Osteocyte (in vitro differentiated cells): ENCODE measurements around the gene MFSD6. TPM values are rescaled to one million over a fixed set of nuclear protein-coding genes. Genes with fewer than 3 reads are reported as not detected.

Experiments
- DNase-seq: peaks from one replicate; pipeline ENCODE4 v3.0.0; 2021; ENCODE audit warnings: mixed read lengths; ENCODE audit not compliant: unreplicated experiment; ENCODE audit errors: extremely low spot score
- H3K27ac Mint-ChIP-seq: one replicate; pipeline ENCODE4 v1.8.0; 2021; ENCODE audit warnings: mild to moderate bottlenecking, mixed read lengths; ENCODE audit not compliant: unreplicated experiment
- H3K27me3 Mint-ChIP-seq: one replicate; pipeline ENCODE4 v1.8.0; 2021; ENCODE audit warnings: mixed read lengths; ENCODE audit not compliant: unreplicated experiment
- H3K36me3 Mint-ChIP-seq: one replicate; pipeline ENCODE4 v1.8.0; 2021; ENCODE audit warnings: mixed read lengths; ENCODE audit not compliant: unreplicated experiment
- H3K4me1 Mint-ChIP-seq: one replicate; pipeline ENCODE4 v1.8.0; 2021; ENCODE audit warnings: mixed read lengths; ENCODE audit not compliant: unreplicated experiment
- H3K4me3 Mint-ChIP-seq: one replicate; pipeline ENCODE4 v1.8.0; 2021; ENCODE audit warnings: mild to moderate bottlenecking, moderate library complexity, mixed read lengths; ENCODE audit not compliant: unreplicated experiment
- H3K9me3 Mint-ChIP-seq: one replicate; pipeline ENCODE4 v1.8.0; 2021; ENCODE audit warnings: mixed read lengths; ENCODE audit not compliant: unreplicated experiment
- total RNA-seq: library from RNA; stranded (reverse); gene quantifications from 2 replicates; pipeline ENCODE4 v1.2.1, GENCODE V29; 2021
- TF ChIP-seq, protein P1 (sequence below): fragments of 200-600 bp; sonication (generic); IDR thresholded peaks from 2 replicates; pipeline ENCODE4 v1.5.0; 2021; ENCODE audit warnings: antibody characterized with exemption, mild to moderate bottlenecking, moderate library complexity

The MFSD6 gene
- total RNA-seq, 1 donor from 2014 or later: 12.1 TPM

DNA sequence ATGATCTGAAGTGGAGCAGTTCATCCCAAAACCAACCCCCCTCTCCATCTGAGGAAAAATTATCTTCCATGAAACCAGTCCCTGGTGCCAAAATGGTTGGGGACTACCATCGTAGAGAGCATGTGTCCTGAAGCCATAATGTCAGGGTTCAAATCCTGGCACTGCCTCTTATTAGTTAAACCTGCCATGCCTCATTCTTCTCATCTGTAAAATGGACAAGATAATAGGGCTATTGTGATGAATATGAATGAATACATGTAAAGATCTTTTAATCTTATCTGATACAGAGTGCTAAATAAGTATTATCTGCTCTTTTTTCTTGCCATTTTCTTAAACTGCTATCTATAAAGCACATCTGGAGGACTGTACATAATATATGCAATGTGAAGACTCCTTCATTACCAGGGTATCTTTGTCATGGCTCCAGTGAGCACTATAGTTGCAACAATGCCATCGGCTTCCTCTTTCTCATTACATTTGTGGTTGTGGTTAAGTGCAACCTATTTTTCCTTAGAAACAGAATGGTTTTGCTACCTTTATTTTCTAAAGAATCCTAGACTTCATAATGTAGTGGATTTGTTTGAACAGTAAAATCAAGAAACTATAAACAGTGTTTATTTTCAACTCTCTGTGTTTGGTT is 27.0 kb downstream of the MFSD6 start:
- peaks cover 2% of the 10 kb centered on the region for H3K4me1 Mint-ChIP-seq
- DNase-seq: no peak
- TF ChIP-seq, protein P1, sequence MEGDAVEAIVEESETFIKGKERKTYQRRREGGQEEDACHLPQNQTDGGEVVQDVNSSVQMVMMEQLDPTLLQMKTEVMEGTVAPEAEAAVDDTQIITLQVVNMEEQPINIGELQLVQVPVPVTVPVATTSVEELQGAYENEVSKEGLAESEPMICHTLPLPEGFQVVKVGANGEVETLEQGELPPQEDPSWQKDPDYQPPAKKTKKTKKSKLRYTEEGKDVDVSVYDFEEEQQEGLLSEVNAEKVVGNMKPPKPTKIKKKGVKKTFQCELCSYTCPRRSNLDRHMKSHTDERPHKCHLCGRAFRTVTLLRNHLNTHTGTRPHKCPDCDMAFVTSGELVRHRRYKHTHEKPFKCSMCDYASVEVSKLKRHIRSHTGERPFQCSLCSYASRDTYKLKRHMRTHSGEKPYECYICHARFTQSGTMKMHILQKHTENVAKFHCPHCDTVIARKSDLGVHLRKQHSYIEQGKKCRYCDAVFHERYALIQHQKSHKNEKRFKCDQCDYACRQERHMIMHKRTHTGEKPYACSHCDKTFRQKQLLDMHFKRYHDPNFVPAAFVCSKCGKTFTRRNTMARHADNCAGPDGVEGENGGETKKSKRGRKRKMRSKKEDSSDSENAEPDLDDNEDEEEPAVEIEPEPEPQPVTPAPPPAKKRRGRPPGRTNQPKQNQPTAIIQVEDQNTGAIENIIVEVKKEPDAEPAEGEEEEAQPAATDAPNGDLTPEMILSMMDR: no peak
- H3K4me3 Mint-ChIP-seq: no peak overlapping the region
- no peaks in the 10 kb centered on the region for H3K27me3 Mint-ChIP-seq
- H3K27ac Mint-ChIP-seq: no peak overlapping the region
- H3K9me3 Mint-ChIP-seq: no peaks in the 10 kb centered on the region
- H3K36me3 Mint-ChIP-seq: peaks cover 10% of the 10 kb centered on the region

DNA sequence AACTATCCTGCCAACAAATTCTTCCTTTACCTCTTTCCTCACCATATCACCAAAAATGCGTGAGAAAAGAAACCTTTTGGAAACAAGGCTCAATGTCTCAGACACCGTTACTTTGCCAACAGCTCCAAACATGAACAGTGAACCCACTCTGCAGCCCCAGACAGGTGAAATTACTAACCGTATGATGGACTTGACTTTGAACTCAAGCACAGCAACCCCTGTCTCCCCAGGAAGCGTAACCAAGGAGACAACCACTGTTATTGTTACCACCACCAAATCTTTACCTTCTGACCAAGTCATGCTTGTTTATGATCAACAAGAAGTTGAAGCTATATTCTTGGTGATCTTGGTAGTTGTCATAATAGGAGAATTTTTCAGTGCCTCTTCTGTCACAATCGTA is 28.4 kb downstream of the MFSD6 start:
- H3K27ac Mint-ChIP-seq: no peak overlapping the region
- no peak for DNase-seq
- no peaks in the 10 kb centered on the region for H3K9me3 Mint-ChIP-seq
- H3K27me3 Mint-ChIP-seq: no peaks in the 10 kb centered on the region
- H3K4me3 Mint-ChIP-seq: no peak overlapping the region
- peaks cover 10% of the 10 kb centered on the region for H3K36me3 Mint-ChIP-seq
- TF ChIP-seq, protein P1: no peak
- peaks cover 2% of the 10 kb centered on the region for H3K4me1 Mint-ChIP-seq

DNA sequence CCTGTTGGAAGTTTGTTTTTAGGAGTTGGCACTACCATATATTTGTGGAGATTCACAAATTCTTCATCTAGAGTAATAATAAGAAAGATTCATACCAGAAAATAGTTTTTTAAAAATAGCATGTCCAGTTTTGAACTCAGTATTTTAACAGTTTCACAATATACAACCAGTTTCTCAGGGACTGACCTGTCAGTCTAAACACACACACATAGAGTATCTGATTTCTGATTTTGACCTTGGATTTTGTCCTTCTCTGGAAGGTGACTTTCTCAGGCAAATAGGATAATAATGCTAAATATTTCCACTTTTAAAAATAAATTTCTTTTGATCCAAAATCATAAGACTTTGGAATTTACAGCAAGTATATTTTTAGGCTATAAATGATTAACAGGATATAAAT is 32.0 kb downstream of the MFSD6 start:
- no peak for DNase-seq
- H3K27me3 Mint-ChIP-seq: no peaks in the 10 kb centered on the region
- peaks cover 10% of the 10 kb centered on the region for H3K36me3 Mint-ChIP-seq
- no peak overlapping the region for H3K4me3 Mint-ChIP-seq
- H3K4me1 Mint-ChIP-seq: peaks cover 4% of the 10 kb centered on the region
- no peak overlapping the region for H3K27ac Mint-ChIP-seq
- TF ChIP-seq, protein P1: no peak
- H3K9me3 Mint-ChIP-seq: no peaks in the 10 kb centered on the region

DNA sequence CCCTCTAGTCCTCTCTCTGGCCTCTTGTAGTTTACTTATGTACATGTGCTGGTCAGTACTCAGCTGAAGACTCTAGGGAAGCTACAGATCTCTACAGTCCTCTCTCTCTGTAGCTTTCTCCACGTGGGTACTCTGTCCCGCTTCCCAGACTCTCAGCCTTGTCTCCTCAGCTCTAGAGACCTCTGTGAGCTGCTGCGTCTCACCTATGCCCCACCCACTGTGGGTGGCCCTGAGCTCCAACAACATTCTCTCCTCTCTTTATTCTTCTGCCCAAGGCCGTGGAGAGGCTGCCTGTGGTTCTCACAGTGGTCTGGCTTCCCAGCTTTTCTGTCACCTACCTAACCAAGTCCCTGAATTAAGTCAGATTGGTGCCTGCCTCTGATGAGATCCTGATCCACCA is 33.4 kb downstream of the MFSD6 start:
- H3K27ac Mint-ChIP-seq: no peak overlapping the region
- TF ChIP-seq, protein P1: no peak
- no peaks in the 10 kb centered on the region for H3K9me3 Mint-ChIP-seq
- H3K27me3 Mint-ChIP-seq: no peaks in the 10 kb centered on the region
- no peak overlapping the region for H3K4me3 Mint-ChIP-seq
- peaks cover 7% of the 10 kb centered on the region for H3K36me3 Mint-ChIP-seq
- no peak for DNase-seq
- H3K4me1 Mint-ChIP-seq: peaks cover 4% of the 10 kb centered on the region

DNA sequence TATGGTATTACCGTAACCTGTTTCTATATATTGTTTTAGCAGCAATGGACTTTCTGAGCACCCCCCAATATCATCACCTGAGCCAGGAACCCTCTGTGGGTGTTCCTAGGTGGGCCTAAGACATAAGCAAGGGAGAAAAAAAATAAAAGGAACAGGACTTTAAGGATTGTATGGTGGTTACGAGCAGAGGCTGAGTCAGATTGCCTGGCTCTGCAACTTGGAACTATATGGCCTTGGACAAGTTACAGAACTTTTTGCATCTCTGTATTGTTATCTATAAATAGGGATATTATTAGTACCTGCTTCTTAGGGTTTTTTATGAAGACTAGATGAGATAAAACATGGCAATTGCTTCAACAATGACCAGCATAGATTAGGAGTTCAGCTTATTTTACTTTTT is 34.9 kb downstream of the MFSD6 start:
- H3K4me1 Mint-ChIP-seq: peaks cover 4% of the 10 kb centered on the region
- H3K27ac Mint-ChIP-seq: no peak overlapping the region
- no peaks in the 10 kb centered on the region for H3K27me3 Mint-ChIP-seq
- no peaks in the 10 kb centered on the region for H3K36me3 Mint-ChIP-seq
- no peak for DNase-seq
- H3K4me3 Mint-ChIP-seq: no peak overlapping the region
- H3K9me3 Mint-ChIP-seq: no peaks in the 10 kb centered on the region
- TF ChIP-seq, protein P1: no peak
